IMR-90 (cell line): ENCODE measurements around the gene MICAL1. TPM values are rescaled to one million over a fixed set of nuclear protein-coding genes. Genes with fewer than 3 reads are reported as not detected.

Experiments used
- ATAC-seq: fragments of 200-7000 bp; cut with Tn5 transposase; 2 replicates; pipeline ENCODE4 v1.9.1; 2020; ENCODE audit warnings: low read depth, mild to moderate bottlenecking, moderate library complexity
- BruUV-seq: library from RNA; stranded (reverse); fragments of 400-500 nt; replicated peaks from 2 replicates; lab custom pipeline; 2021; lab: Mats Ljungman, UMichigan
- CTCF ChIA-PET: fragments of 300-600 bp; formaldehyde crosslinking; extraction: SDS; loops from one replicate; lab custom pipeline; 2021; ENCODE audit warnings: antibody characterized with exemption; lab: Yijun Ruan, JAX
- POLR2A ChIA-PET: fragments of 300-600 bp; sonication (Branson Sonifier 250); formaldehyde crosslinking; loops from one replicate; lab custom pipeline; 2022; ENCODE audit warnings: antibody characterized with exemption; ENCODE audit not compliant: unreplicated experiment; lab: Charles Lee
- DNase-seq: peaks from one replicate; pipeline ENCODE4 v3.0.0; 2013
- H2AFZ ChIP-seq: replicated peaks from 2 replicates; pipeline ENCODE3; 2013; ENCODE audit warnings: low read length, mild to moderate bottlenecking; ENCODE audit not compliant: poor library complexity
- H2AK5ac ChIP-seq: 2 replicates; pipeline ENCODE4 v1.6.1; 2013; ENCODE audit warnings: low read depth, low read length, inconsistent platforms
- H2AK9ac ChIP-seq: replicated peaks from 2 replicates; pipeline ENCODE3; 2013; ENCODE audit warnings: mild to moderate bottlenecking, low read depth, low read length, moderate library complexity; ENCODE audit not compliant: poor library complexity
- H2BK120ac ChIP-seq: 2 replicates; pipeline ENCODE4 v1.6.1; 2013; ENCODE audit warnings: low read depth, low read length, inconsistent platforms
- H2BK15ac ChIP-seq: 3 replicates; pipeline ENCODE4 v1.6.1; 2013; ENCODE audit warnings: low read depth, low read length, inconsistent platforms
- H2BK20ac ChIP-seq: 2 replicates; pipeline ENCODE4 v1.6.1; 2013; ENCODE audit warnings: low read depth, mild to moderate bottlenecking, inconsistent platforms, low read length, moderate library complexity
- H2BK5ac ChIP-seq: 2 replicates; pipeline ENCODE4 v1.6.1; 2013; ENCODE audit warnings: mild to moderate bottlenecking, low read depth, low read length, inconsistent platforms; ENCODE audit not compliant: poor library complexity, severe bottlenecking
- H3K14ac ChIP-seq: replicated peaks from 2 replicates; pipeline ENCODE4 v1.6.1; 2013; ENCODE audit warnings: low read depth, low read length, inconsistent platforms
- H3K18ac ChIP-seq: 2 replicates; pipeline ENCODE4 v1.6.1; 2013; ENCODE audit warnings: low read depth, low read length, control low read depth
- H3K23ac ChIP-seq: 2 replicates; pipeline ENCODE4 v1.6.1; 2013; ENCODE audit warnings: low read depth, low read length, inconsistent platforms
- H3K27ac ChIP-seq: 2 replicates; pipeline ENCODE4 v1.5.1; 2013; ENCODE audit warnings: mild to moderate bottlenecking, control low read depth, low read length; ENCODE audit not compliant: insufficient read depth
- H3K27me3 ChIP-seq: 2 replicates; pipeline ENCODE4 v1.6.1; 2013; ENCODE audit warnings: low read length; ENCODE audit not compliant: control insufficient read depth, insufficient read depth
- H3K36me3 ChIP-seq: 2 replicates; pipeline ENCODE4 v1.6.1; 2013; ENCODE audit warnings: low read length, mixed read lengths; ENCODE audit not compliant: control insufficient read depth, insufficient read depth
- H3K4ac ChIP-seq: 2 replicates; pipeline ENCODE4 v1.6.1; 2013; ENCODE audit warnings: low read depth, low read length, inconsistent platforms
- H3K4me1 ChIP-seq: 2 replicates; pipeline ENCODE4 v1.6.1; 2013; ENCODE audit warnings: low read length, mixed read lengths; ENCODE audit not compliant: control insufficient read depth, insufficient read depth
- H3K4me2 ChIP-seq: 2 replicates; pipeline ENCODE4 v1.6.1; 2013; ENCODE audit warnings: low read depth, mild to moderate bottlenecking, control low read depth, low read length, moderate library complexity
- H3K4me3 ChIP-seq: 2 replicates; pipeline ENCODE4 v1.5.1; 2013; ENCODE audit warnings: low read depth, mild to moderate bottlenecking, control low read depth, low read length, moderate library complexity; ENCODE audit not compliant: insufficient read depth
- H3K56ac ChIP-seq: 2 replicates; pipeline ENCODE4 v1.6.1; 2013; ENCODE audit warnings: low read length, inconsistent platforms; ENCODE audit not compliant: insufficient read depth; ENCODE audit errors: extremely low read depth
- H3K79me1 ChIP-seq, 2 experiments: 2 replicates each; pipeline ENCODE4 v1.6.1; 2013; ENCODE audit warnings: low read length in 2 of 2, inconsistent platforms in 1 of 2, low read depth in 1 of 2
- H3K9ac ChIP-seq: 2 replicates; pipeline ENCODE4 v1.6.1; 2013; ENCODE audit warnings: low read depth, low read length, control low read depth
- H3K9me1 ChIP-seq: 2 replicates; pipeline ENCODE4 v1.6.1; 2013; ENCODE audit warnings: low read length, inconsistent platforms; ENCODE audit not compliant: insufficient read depth
- H3K9me3 ChIP-seq: 2 replicates; pipeline ENCODE4 v1.6.1; 2013; ENCODE audit warnings: low read length; ENCODE audit not compliant: control insufficient read depth, insufficient read depth
- H4K20me1 ChIP-seq: 2 replicates; pipeline ENCODE4 v1.6.1; 2013; ENCODE audit warnings: low read length, inconsistent platforms; ENCODE audit not compliant: insufficient read depth
- H4K5ac ChIP-seq: 2 replicates; pipeline ENCODE4 v1.6.1; 2013; ENCODE audit warnings: mild to moderate bottlenecking, low read depth, low read length, control low read depth
- H4K8ac ChIP-seq, 2 experiments: 2 replicates each; pipeline ENCODE4 v1.6.1; 2013; ENCODE audit warnings: low read depth in 2 of 2, low read length in 2 of 2, control low read depth in 1 of 2, inconsistent platforms in 1 of 2
- H4K91ac ChIP-seq: 2 replicates; pipeline ENCODE4 v1.6.1; 2013; ENCODE audit warnings: low read depth, low read length, inconsistent platforms; ENCODE audit not compliant: insufficient read depth
- CEBPB ChIP-seq: IDR thresholded peaks from 2 replicates; pipeline ENCODE4 v1.6.1; 2012; ENCODE audit warnings: low read depth, low read length, improper control_type of control experiment
- CTCF ChIP-seq: conservative IDR thresholded peaks from 2 replicates; pipeline ENCODE4 v1.5.1; 2012; ENCODE audit warnings: mild to moderate bottlenecking, low read depth, low read length, improper control_type of control experiment
- ELK1 ChIP-seq: fragments of 150-350 bp; IDR thresholded peaks from 2 replicates; pipeline ENCODE4 v1.6.1; 2016; ENCODE audit warnings: low read depth, mild to moderate bottlenecking, low read length, moderate library complexity, borderline replicate concordance
- RCOR1 ChIP-seq: IDR thresholded peaks from 2 replicates; pipeline ENCODE4 v1.6.1; 2012; ENCODE audit warnings: mild to moderate bottlenecking, low read length, improper control_type of control experiment; ENCODE audit not compliant: insufficient replicate concordance
- WGBS, 2 experiments: methylation state at CpG; one replicate each; pipeline versions ENCODE4 v1.1.5 to v1.1.7; 2013; ENCODE audit warnings: missing lambda C conversion rate in 2 of 2; ENCODE audit not compliant: insufficient read length in 1 of 2; ENCODE audit errors: extremely low coverage in 2 of 2; 5-methylcytosine and 5-hydroxymethylcytosine counted together
- dilution Hi-C: fragments of 300-500 bp; cut with HindIII; formaldehyde crosslinking; loops from one replicate; pipeline ENCODE4 v1.14.3; 2018; ENCODE audit warnings: low sequenced_read_pairs; ENCODE audit not compliant: unreplicated experiment
- in situ Hi-C: fragments of 300-500 bp; cut with MboI; formaldehyde crosslinking; loops from 3 replicates; pipeline ENCODE4 v1.14.3; 2019; ENCODE audit warnings: low sequenced_read_pairs, inconsistent platforms, mixed read lengths
- intact Hi-C: fragments of 100-400 bp; cut with micrococcal nuclease; formaldehyde crosslinking; loops from 2 replicates; pipeline ENCODE4 v1.10.0; 2022
- polyA plus RNA-seq, 3 experiments: library from polyadenylated mRNA; depleted of rRNA; stranded (reverse); fragments of >200 nt; gene quantifications; 2 replicates each; pipeline ENCODE4 v1.2.3, GENCODE V29; 2012; ENCODE audit warnings: low replicate concordance in 1 of 3
- total RNA-seq: library from RNA; depleted of rRNA; stranded (reverse); fragments of >200 nt; gene quantifications from 2 replicates; pipeline ENCODE4 v1.2.3, GENCODE V29; 2012

The MICAL1 gene
- total and polyA plus RNA-seq, 2 of the 4 experiments (the other 2 are of a cell fraction): 30.5 to 57.1 TPM

GRCh38 chr6:109473120-109473519, 17.5 kb upstream of the MICAL1 start:
- Histone ChIP-seq H3K9me1 (peaks cover 16% of the 10 kb centered on the region), H2BK120ac (no peak overlapping the region), H3K4ac (no peak overlapping the region), H3K4me1 (peaks cover 6% of the 10 kb centered on the region), H3K4me3 (no peak overlapping the region), H2AK9ac (no peak overlapping the region), H2AFZ (no peak overlapping the region), H3K79me1 (peaks cover 32 to 48% of the 10 kb centered on the region in 2 experiments), H3K27me3 (no peaks in the 10 kb centered on the region), H3K36me3 (peaks cover 47% of the 10 kb centered on the region), H2BK5ac (no peak overlapping the region), H2BK20ac (no peak overlapping the region), H3K23ac (no peak overlapping the region), H3K18ac (no peak overlapping the region), H4K5ac (no peak overlapping the region), H3K14ac (no peak overlapping the region), H3K4me2 (no peak overlapping the region), H4K91ac (no peak overlapping the region), H3K9me3 (no peaks in the 10 kb centered on the region), H2BK15ac (no peak overlapping the region), H3K27ac (no peak overlapping the region), H3K9ac (no peak overlapping the region), H4K20me1 (peaks cover 7% of the 10 kb centered on the region), H4K8ac (no peak overlapping the region), H3K56ac (no peak overlapping the region), H2AK5ac (no peak overlapping the region)
- CTCF ChIA-PET: no interaction called here
- POLR2A ChIA-PET: no interaction called here
- BruUV-seq: no TSS peak
- no peak for TF ChIP-seq CTCF
- TF ChIP-seq CEBPB: no peak
- TF ChIP-seq RCOR1: no peak
- TF ChIP-seq ELK1: no peak
- DNase-seq: no peak
- in situ Hi-C loops: no loop called here
- intact Hi-C loops: no loop called here
- WGBS, 2 experiments: 100% methylated on average over 1 of the region's 3 CpGs; no CpG with 5 or more reads in 1 of the 2 experiments
- ATAC-seq: no peak
- dilution Hi-C loops: no loop called here
